Panc1 (cell line): ENCODE measurements around the gene CES5A. TPM values are rescaled to one million over a fixed set of nuclear protein-coding genes. Genes with fewer than 3 reads are reported as not detected.

ENCODE experiments used
- ATAC-seq: fragments of 200-7000 bp; cut with Tn5 transposase; 2 replicates; pipeline ENCODE4 v1.9.1; 2020; ENCODE audit warnings: mild to moderate bottlenecking, moderate library complexity
- BruUV-seq: library from RNA; stranded (reverse); fragments of 400-500 nt; replicated peaks from 2 replicates; lab custom pipeline; 2021; lab: Mats Ljungman, UMichigan
- CTCF ChIA-PET: fragments of 300-600 bp; sonication (Branson Sonifier 250); formaldehyde crosslinking; loops from one replicate; lab custom pipeline; 2022; ENCODE audit warnings: antibody characterized with exemption; lab: Charles Lee
- POLR2A ChIA-PET: fragments of 300-600 bp; sonication (Branson Sonifier 250); formaldehyde crosslinking; loops from one replicate; lab custom pipeline; 2022; ENCODE audit warnings: antibody characterized with exemption; lab: Charles Lee
- DNase-seq: peaks from one replicate; pipeline ENCODE4 v3.0.0-alpha.2; 2010; ENCODE audit warnings: low read depth, low spot score
- H3K27ac ChIP-seq: 2 replicates; pipeline ENCODE4 v1.5.1; 2011; ENCODE audit warnings: mild to moderate bottlenecking, low read length, inconsistent platforms
- H3K27me3 ChIP-seq: fragments of 200-500 bp; sonication (Bioruptor generic); 2 replicates; pipeline ENCODE4 v1.6.0; 2014; ENCODE audit warnings: low read length, inconsistent platforms; ENCODE audit not compliant: control insufficient read depth, insufficient read depth
- H3K36me3 ChIP-seq: fragments of 200-500 bp; sonication (Bioruptor generic); 2 replicates; pipeline ENCODE4 v1.5.1; 2014; ENCODE audit warnings: inconsistent platforms, mild to moderate bottlenecking, low read length, moderate library complexity; ENCODE audit not compliant: control insufficient read depth, insufficient read depth
- H3K4me1 ChIP-seq: 2 replicates; pipeline ENCODE4 v1.5.1; 2011; ENCODE audit warnings: inconsistent platforms, mild to moderate bottlenecking, low read length, moderate library complexity; ENCODE audit not compliant: control insufficient read depth, insufficient read depth
- H3K4me3 ChIP-seq, 2 experiments: 2 replicates each; pipeline ENCODE4 v1.5.1; 2011 to 2012; ENCODE audit warnings: low read depth in 2 of 2, low read length in 2 of 2, mild to moderate bottlenecking in 2 of 2, inconsistent platforms in 1 of 2, moderate library complexity in 1 of 2
- H3K9me3 ChIP-seq: fragments of 200-500 bp; sonication (Bioruptor generic); 2 replicates; pipeline ENCODE4 v1.5.1; 2014; ENCODE audit warnings: low read depth, mild to moderate bottlenecking, inconsistent platforms, low read length, moderate library complexity; ENCODE audit not compliant: control insufficient read depth, insufficient read depth
- POLR2AphosphoS5 ChIP-seq: IDR thresholded peaks from 2 replicates; pipeline ENCODE4 v1.6.1; 2012; ENCODE audit warnings: mild to moderate bottlenecking, low read depth, low read length, moderate library complexity
- SIN3A ChIP-seq: IDR thresholded peaks from 2 replicates; pipeline ENCODE4 v1.6.1; 2012; ENCODE audit warnings: low read depth, mild to moderate bottlenecking, low read length, moderate library complexity, borderline replicate concordance; ENCODE audit not compliant: insufficient read depth
- TCF7L2 ChIP-seq: IDR thresholded peaks from 2 replicates; pipeline ENCODE4 v1.6.1; 2011; ENCODE audit warnings: mild to moderate bottlenecking, low read depth, low read length, inconsistent platforms
- in situ Hi-C: cut with HindIII; loops from 2 replicates; pipeline ENCODE4 v1.10.0; 2016; ENCODE audit warnings: low sequenced_read_pairs, low pct_unique_long_range_greater_than_20kb
- intact Hi-C: fragments of 100-400 bp; cut with micrococcal nuclease; formaldehyde crosslinking; loops from one replicate; pipeline ENCODE4 v1.10.0; 2022; ENCODE audit not compliant: unreplicated experiment
- total RNA-seq: library from RNA; stranded (reverse); gene quantifications from one replicate; pipeline ENCODE4 v1.2.1, GENCODE V29; 2021; ENCODE audit not compliant: unreplicated experiment
- TF ChIP-seq, protein P1 (sequence below): fragments of 450-650 bp; IDR thresholded peaks from 2 replicates; pipeline ENCODE4 v1.5.1; 2017; ENCODE audit warnings: mild to moderate bottlenecking
- TF ChIP-seq, protein P2 (sequence below), 2 experiments: IDR thresholded peaks; 2 replicates each; pipeline ENCODE4 v1.6.1; 2011 to 2012; ENCODE audit warnings: low read depth in 2 of 2, control low read depth in 1 of 2, low read length in 1 of 2, mild to moderate bottlenecking in 1 of 2, moderate library complexity in 1 of 2; ENCODE audit not compliant: insufficient read depth in 1 of 2

CES5A gene
- total RNA-seq, 1 experiment from 2014 or later = not detected

DNA sequence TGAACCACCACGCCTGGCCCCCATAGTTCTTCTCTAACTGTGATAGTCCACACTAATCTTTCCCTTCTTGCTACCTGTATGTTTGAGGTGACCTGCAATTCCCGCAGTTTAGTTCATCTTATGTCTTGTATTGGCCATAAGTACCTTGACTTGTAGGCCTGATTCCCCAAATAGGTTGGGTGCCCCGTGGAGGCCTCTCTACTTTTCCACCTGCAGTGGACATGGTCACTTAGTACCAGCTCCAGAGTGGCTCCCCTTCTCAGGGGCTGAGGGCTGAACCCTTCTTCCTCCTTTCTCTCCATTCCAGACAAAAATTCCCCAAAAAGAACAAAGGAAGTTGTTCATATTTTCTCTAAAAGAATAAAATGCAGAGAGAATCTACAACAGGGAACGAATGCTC is 33.5 kb upstream of the CES5A start:
- ATAC-seq = no peak
- no peaks in the 10 kb centered on the region; the same call in 1 of the 2 replicates for H3K27me3 ChIP-seq
- H3K36me3 ChIP-seq = no peaks in the 10 kb centered on the region
- ChIA-PET CTCF (no interaction called here), POLR2A (no interaction called here)
- no peak overlapping the region for H3K27ac ChIP-seq
- in situ Hi-C loops = no loop called here
- intact Hi-C loops = no loop called here
- no peaks in the 10 kb centered on the region for H3K4me1 ChIP-seq
- no peak for DNase-seq
- H3K9me3 ChIP-seq = no peaks in the 10 kb centered on the region
- BruUV-seq = no TSS peak
- H3K4me3 ChIP-seq = no peak overlapping the region
- TF ChIP-seq TCF7L2 = no peak
- TF ChIP-seq, protein P1, sequence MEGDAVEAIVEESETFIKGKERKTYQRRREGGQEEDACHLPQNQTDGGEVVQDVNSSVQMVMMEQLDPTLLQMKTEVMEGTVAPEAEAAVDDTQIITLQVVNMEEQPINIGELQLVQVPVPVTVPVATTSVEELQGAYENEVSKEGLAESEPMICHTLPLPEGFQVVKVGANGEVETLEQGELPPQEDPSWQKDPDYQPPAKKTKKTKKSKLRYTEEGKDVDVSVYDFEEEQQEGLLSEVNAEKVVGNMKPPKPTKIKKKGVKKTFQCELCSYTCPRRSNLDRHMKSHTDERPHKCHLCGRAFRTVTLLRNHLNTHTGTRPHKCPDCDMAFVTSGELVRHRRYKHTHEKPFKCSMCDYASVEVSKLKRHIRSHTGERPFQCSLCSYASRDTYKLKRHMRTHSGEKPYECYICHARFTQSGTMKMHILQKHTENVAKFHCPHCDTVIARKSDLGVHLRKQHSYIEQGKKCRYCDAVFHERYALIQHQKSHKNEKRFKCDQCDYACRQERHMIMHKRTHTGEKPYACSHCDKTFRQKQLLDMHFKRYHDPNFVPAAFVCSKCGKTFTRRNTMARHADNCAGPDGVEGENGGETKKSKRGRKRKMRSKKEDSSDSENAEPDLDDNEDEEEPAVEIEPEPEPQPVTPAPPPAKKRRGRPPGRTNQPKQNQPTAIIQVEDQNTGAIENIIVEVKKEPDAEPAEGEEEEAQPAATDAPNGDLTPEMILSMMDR = no peak
- no peak for TF ChIP-seq POLR2AphosphoS5
- TF ChIP-seq SIN3A = no peak
- TF ChIP-seq, protein P2, sequence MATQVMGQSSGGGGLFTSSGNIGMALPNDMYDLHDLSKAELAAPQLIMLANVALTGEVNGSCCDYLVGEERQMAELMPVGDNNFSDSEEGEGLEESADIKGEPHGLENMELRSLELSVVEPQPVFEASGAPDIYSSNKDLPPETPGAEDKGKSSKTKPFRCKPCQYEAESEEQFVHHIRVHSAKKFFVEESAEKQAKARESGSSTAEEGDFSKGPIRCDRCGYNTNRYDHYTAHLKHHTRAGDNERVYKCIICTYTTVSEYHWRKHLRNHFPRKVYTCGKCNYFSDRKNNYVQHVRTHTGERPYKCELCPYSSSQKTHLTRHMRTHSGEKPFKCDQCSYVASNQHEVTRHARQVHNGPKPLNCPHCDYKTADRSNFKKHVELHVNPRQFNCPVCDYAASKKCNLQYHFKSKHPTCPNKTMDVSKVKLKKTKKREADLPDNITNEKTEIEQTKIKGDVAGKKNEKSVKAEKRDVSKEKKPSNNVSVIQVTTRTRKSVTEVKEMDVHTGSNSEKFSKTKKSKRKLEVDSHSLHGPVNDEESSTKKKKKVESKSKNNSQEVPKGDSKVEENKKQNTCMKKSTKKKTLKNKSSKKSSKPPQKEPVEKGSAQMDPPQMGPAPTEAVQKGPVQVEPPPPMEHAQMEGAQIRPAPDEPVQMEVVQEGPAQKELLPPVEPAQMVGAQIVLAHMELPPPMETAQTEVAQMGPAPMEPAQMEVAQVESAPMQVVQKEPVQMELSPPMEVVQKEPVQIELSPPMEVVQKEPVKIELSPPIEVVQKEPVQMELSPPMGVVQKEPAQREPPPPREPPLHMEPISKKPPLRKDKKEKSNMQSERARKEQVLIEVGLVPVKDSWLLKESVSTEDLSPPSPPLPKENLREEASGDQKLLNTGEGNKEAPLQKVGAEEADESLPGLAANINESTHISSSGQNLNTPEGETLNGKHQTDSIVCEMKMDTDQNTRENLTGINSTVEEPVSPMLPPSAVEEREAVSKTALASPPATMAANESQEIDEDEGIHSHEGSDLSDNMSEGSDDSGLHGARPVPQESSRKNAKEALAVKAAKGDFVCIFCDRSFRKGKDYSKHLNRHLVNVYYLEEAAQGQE (IDR thresholded peaks at IDR 0.05; ENCODE audit: insufficient read depth in 1 of 2, low read depth in 2 of 2, low read length in 1 of 2) = no peak

DNA sequence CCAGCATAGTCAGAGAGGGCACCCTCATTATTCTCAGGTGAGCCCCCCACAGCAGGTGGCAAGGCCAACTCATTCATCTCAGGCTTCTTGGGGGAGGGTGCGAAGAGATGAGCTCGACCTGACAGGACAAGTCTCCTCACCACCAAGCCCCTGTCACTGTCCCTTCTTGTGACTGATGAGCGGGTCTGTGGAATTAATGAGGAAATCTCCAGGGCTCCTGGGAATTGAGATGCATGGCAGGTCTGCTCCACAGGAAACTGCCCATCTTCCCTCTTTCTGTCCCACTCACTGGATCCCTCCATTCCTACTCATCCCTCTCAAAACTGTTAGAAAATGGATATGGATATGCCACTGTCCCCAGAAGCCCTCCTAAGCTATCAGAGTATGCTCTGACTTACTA is 32.5 kb upstream of the CES5A start:
- BruUV-seq = no TSS peak
- intact Hi-C loops = no loop called here
- ChIA-PET POLR2A (no interaction called here), CTCF (no interaction called here)
- no peaks in the 10 kb centered on the region for H3K9me3 ChIP-seq
- no peaks in the 10 kb centered on the region for H3K4me1 ChIP-seq
- TF ChIP-seq SIN3A = no peak
- TF ChIP-seq TCF7L2 = no peak
- TF ChIP-seq, protein P2 (IDR thresholded peaks at IDR 0.05; ENCODE audit: insufficient read depth in 1 of 2, low read depth in 2 of 2, low read length in 1 of 2) = no peak
- no peak for TF ChIP-seq POLR2AphosphoS5
- TF ChIP-seq, protein P1 = no peak
- no peak overlapping the region for H3K27ac ChIP-seq
- H3K4me3 ChIP-seq = no peak overlapping the region
- H3K36me3 ChIP-seq = no peaks in the 10 kb centered on the region
- no peak for DNase-seq
- in situ Hi-C loops = no loop called here
- H3K27me3 ChIP-seq = no peaks in the 10 kb centered on the region; the same call in 1 of the 2 replicates
- no peak for ATAC-seq
